HCT116 (cell line): ENCODE results near the gene UMAD1. TPM values are rescaled to one million over a fixed set of nuclear protein-coding genes. Genes with fewer than 3 reads are reported as not detected.

Experiments used
- ATAC-seq: fragments of 200-7000 bp; cut with Tn5 transposase; 2 replicates; pipeline ENCODE4 v1.9.1; 2020; ENCODE audit warnings: mild to moderate bottlenecking, moderate library complexity
- BruUV-seq: library from RNA; stranded (reverse); fragments of 400-500 nt; replicated peaks from 2 replicates; lab custom pipeline; 2021; lab: Mats Ljungman, UMichigan
- CTCF ChIA-PET: fragments of 300-600 bp; sonication (Branson Sonifier 250); formaldehyde crosslinking; loops from one replicate; lab custom pipeline; 2021; ENCODE audit warnings: antibody characterized with exemption; lab: Charles Lee
- POLR2A ChIA-PET: fragments of 300-600, 350-600 bp; sonication (Branson Sonifier 250); formaldehyde crosslinking; loops from one replicate; lab custom pipeline; 2021; ENCODE audit warnings: antibody characterized with exemption; lab: Charles Lee
- RAD21 ChIA-PET, 2 experiments: fragments of 300-600 bp; sonication (Branson Sonifier 250); formaldehyde crosslinking; loops; one replicate each; lab custom pipeline; 2023; ENCODE audit warnings: low total read pairs in 2 of 2; ENCODE audit not compliant: uncharacterized antibody in 2 of 2, unreplicated experiment in 2 of 2, low non-redundant PET in 1 of 2; lab: Charles Lee
- DNase-seq: peaks from one replicate; pipeline ENCODE4 v3.0.0-alpha.2; 2010; ENCODE audit warnings: low read depth, low spot score
- H2AFZ ChIP-seq: fragments of 200-600 bp; shearing (Covaris generic), sonication (generic); 2 replicates; pipeline ENCODE4 v1.6.1; 2017; ENCODE audit warnings: low read depth, mixed run types, mixed read lengths, antibody characterized with exemption, low read length; ENCODE audit not compliant: poor library complexity, severe bottlenecking
- H3K27ac ChIP-seq: 2 replicates; pipeline ENCODE4 v1.5.1; 2012; ENCODE audit warnings: low read depth, low read length
- H3K27me3 ChIP-seq: fragments of 200-600 bp; sonication (generic); 2 replicates; pipeline ENCODE4 v1.6.1; 2016; ENCODE audit warnings: mixed run types, low read length, mixed read lengths; ENCODE audit not compliant: insufficient read depth
- H3K36me3 ChIP-seq, 2 experiments: fragments of 200-500 bp in 1 of 2; fragments of 200-600 bp in 1 of 2; sonication (Bioruptor generic) in 1 of 2; sonication (generic) in 1 of 2; 2 replicates each; pipeline versions ENCODE4 v1.5.1 to v1.6.1; 2014 to 2016; ENCODE audit warnings: low read length in 2 of 2, inconsistent platforms in 1 of 2, mixed read lengths in 1 of 2, mixed run types in 1 of 2; ENCODE audit not compliant: insufficient read depth in 2 of 2, control insufficient read depth in 1 of 2
- H3K4me1 ChIP-seq, 2 experiments: fragments of 200-600 bp in 1 of 2; sonication (generic) in 1 of 2; 2 replicates each; pipeline versions ENCODE4 v1.5.1 to v1.6.1; 2012 to 2017; ENCODE audit warnings: low read length in 2 of 2, inconsistent platforms in 1 of 2, mild to moderate bottlenecking in 1 of 2, mixed read lengths in 1 of 2, mixed run types in 1 of 2, moderate library complexity in 1 of 2; ENCODE audit not compliant: insufficient read depth in 2 of 2, control insufficient read depth in 1 of 2
- H3K4me2 ChIP-seq: fragments of 200-600 bp; sonication (generic); 2 replicates; pipeline ENCODE4 v1.6.1; 2017; ENCODE audit warnings: mixed run types, low read length, mixed read lengths
- H3K4me3 ChIP-seq, 2 experiments: fragments of 200-600 bp in 1 of 2; sonication (generic) in 1 of 2; replicated peaks in 1 of 2; 2 replicates each; pipeline ENCODE4 v1.5.1; 2011 to 2016; ENCODE audit warnings: low read length in 2 of 2, control low read depth in 1 of 2, low read depth in 1 of 2, mild to moderate bottlenecking in 1 of 2, mixed read lengths in 1 of 2, mixed run types in 1 of 2
- H3K79me2 ChIP-seq: fragments of 200-600 bp; sonication (generic); 2 replicates; pipeline ENCODE4 v1.6.1; 2017; ENCODE audit warnings: mild to moderate bottlenecking, mixed run types, low read length, moderate library complexity, mixed read lengths; ENCODE audit not compliant: insufficient read depth
- H3K9ac ChIP-seq: fragments of 200-600 bp; sonication (generic); 2 replicates; pipeline ENCODE4 v1.6.1; 2016; ENCODE audit warnings: low read length, mixed read lengths
- H3K9me2 ChIP-seq: fragments of 200-600 bp; sonication (generic), shearing (Covaris generic); 2 replicates; pipeline ENCODE4 v1.6.1; 2017; ENCODE audit warnings: mixed run types, mild to moderate bottlenecking, moderate library complexity; ENCODE audit not compliant: insufficient read depth
- H3K9me3 ChIP-seq, 2 experiments: fragments of 200-500 bp in 1 of 2; fragments of 200-600 bp in 1 of 2; sonication (Bioruptor generic) in 1 of 2; sonication (generic) in 1 of 2; 2 replicates each; pipeline ENCODE4 v1.6.1; 2014 to 2017; ENCODE audit warnings: low read length in 2 of 2, mixed read lengths in 2 of 2, inconsistent platforms in 1 of 2, low read depth in 1 of 2, mild to moderate bottlenecking in 1 of 2, mixed run types in 1 of 2, moderate library complexity in 1 of 2; ENCODE audit not compliant: control insufficient read depth in 1 of 2, insufficient read depth in 1 of 2
- H4K20me1 ChIP-seq: fragments of 200-600 bp; sonication (generic), shearing (Covaris generic); 2 replicates; pipeline ENCODE4 v1.6.1; 2017; ENCODE audit warnings: mixed run types, mild to moderate bottlenecking, moderate library complexity; ENCODE audit not compliant: insufficient read depth
- ATF3 ChIP-seq: IDR thresholded peaks from 2 replicates; pipeline ENCODE4 v1.6.1; 2012
- CBX3 ChIP-seq: IDR thresholded peaks from 2 replicates; pipeline ENCODE4 v1.6.1; 2012; ENCODE audit warnings: low read depth
- CEBPB ChIP-seq: IDR thresholded peaks from 2 replicates; pipeline ENCODE4 v1.6.1; 2012; ENCODE audit warnings: low read depth
- EGR1 ChIP-seq: IDR thresholded peaks from 2 replicates; pipeline ENCODE4 v1.6.1; 2012; ENCODE audit warnings: low read depth
- ELF1 ChIP-seq: IDR thresholded peaks from 2 replicates; pipeline ENCODE4 v1.6.1; 2012; ENCODE audit warnings: low read depth, borderline replicate concordance
- EZH2 ChIP-seq: fragments of 200-600 bp; sonication (generic); IDR thresholded peaks from 2 replicates; pipeline ENCODE4 v1.6.1; 2017; ENCODE audit warnings: antibody characterized with exemption, mixed run types
- FOSL1 ChIP-seq: IDR thresholded peaks from 2 replicates; pipeline ENCODE4 v1.6.1; 2012; ENCODE audit warnings: low read depth
- JUND ChIP-seq: IDR thresholded peaks from 2 replicates; pipeline ENCODE4 v1.6.1; 2012
- MAX ChIP-seq: IDR thresholded peaks from 2 replicates; pipeline ENCODE4 v1.6.1; 2012
- POLR2A ChIP-seq: IDR thresholded peaks from 2 replicates; pipeline ENCODE4 v1.7.0; 2011; ENCODE audit warnings: borderline replicate concordance; ENCODE audit not compliant: insufficient read depth, insufficient read length; ENCODE audit errors: extremely low read depth
- POLR2AphosphoS5 ChIP-seq: IDR thresholded peaks from 2 replicates; pipeline ENCODE4 v1.6.1; 2011; ENCODE audit warnings: mild to moderate bottlenecking, low read depth, low read length, moderate library complexity
- RAD21 ChIP-seq: IDR thresholded peaks from 2 replicates; pipeline ENCODE4 v1.6.1; 2012; ENCODE audit warnings: low read depth, mild to moderate bottlenecking
- SIN3A ChIP-seq: IDR thresholded peaks from 2 replicates; pipeline ENCODE4 v1.6.1; 2012; ENCODE audit warnings: low read depth
- SP1 ChIP-seq: IDR thresholded peaks from 2 replicates; pipeline ENCODE4 v1.6.1; 2012; ENCODE audit warnings: low read depth
- SRF ChIP-seq: IDR thresholded peaks from 2 replicates; pipeline ENCODE4 v1.6.1; 2012; ENCODE audit warnings: low read depth
- TCF7L2 ChIP-seq: IDR thresholded peaks from 2 replicates; pipeline ENCODE4 v1.7.0; 2011; ENCODE audit warnings: borderline replicate concordance, inconsistent platforms; ENCODE audit not compliant: insufficient read depth, insufficient read length; ENCODE audit errors: extremely low read depth
- YY1 ChIP-seq: IDR thresholded peaks from 2 replicates; pipeline ENCODE4 v1.6.1; 2011; ENCODE audit warnings: low read length, low read depth, moderate library complexity, mild to moderate bottlenecking; ENCODE audit not compliant: insufficient replicate concordance; ENCODE audit errors: extremely low read depth
- ZBTB33 ChIP-seq: IDR thresholded peaks from 2 replicates; pipeline ENCODE4 v1.6.1; 2011; ENCODE audit warnings: mild to moderate bottlenecking, low read length, moderate library complexity; ENCODE audit not compliant: insufficient replicate concordance; ENCODE audit errors: extremely low read depth
- ZNF274 ChIP-seq: fragments of 200-500 bp; sonication (Bioruptor generic); IDR thresholded peaks from 2 replicates; pipeline ENCODE4 v1.6.1; 2014; ENCODE audit warnings: mild to moderate bottlenecking, low read depth, low read length, inconsistent platforms
- intact Hi-C: fragments of 100-400 bp; cut with micrococcal nuclease; formaldehyde crosslinking; loops from 2 replicates; pipeline ENCODE4 v1.10.0; 2022
- total RNA-seq: library from RNA; stranded (reverse); gene quantifications from one replicate; pipeline ENCODE4 v1.2.1, GENCODE V29; 2021; ENCODE audit not compliant: unreplicated experiment

UMAD1 gene
- total RNA-seq, 1 experiment from 2014 or later: 12.7 TPM

GRCh38 chr7:7834761-7835160, 194.2 kb downstream of the UMAD1 start:
- ATAC-seq (no peak), DNase-seq (no peak)
- BruUV-seq: no TSS peak
- ChIA-PET CTCF (no interaction called here), RAD21 (no interaction called here), POLR2A (no interaction called here)
- H3K9ac ChIP-seq: no peak overlapping the region
- H3K4me1 ChIP-seq: no peaks in the 10 kb centered on the region
- intact Hi-C loops: no loop called here
- no peaks in the 10 kb centered on the region for H3K36me3 ChIP-seq
- H3K4me3 ChIP-seq: no peak overlapping the region
- no peak overlapping the region for H2AFZ ChIP-seq
- H3K4me2 ChIP-seq: no peak overlapping the region
- H4K20me1 ChIP-seq: no peaks in the 10 kb centered on the region
- no peak overlapping the region for H3K27ac ChIP-seq
- no peaks in the 10 kb centered on the region for H3K9me2 ChIP-seq
- no peaks in the 10 kb centered on the region for H3K9me3 ChIP-seq
- no peaks in the 10 kb centered on the region for H3K79me2 ChIP-seq
- TF ChIP-seq ELF1 (no peak), ZBTB33 (no peak), SP1 (no peak), JUND (no peak), CEBPB (no peak), SRF (no peak), MAX (no peak), RAD21 (no peak), ATF3 (no peak), EGR1 (no peak), POLR2AphosphoS5 (no peak), SIN3A (no peak), CBX3 (no peak), POLR2A (no peak), EZH2 (no peak), YY1 (no peak), ZNF274 (no peak), TCF7L2 (no peak), FOSL1 (no peak)
- TF ChIP-seq, all 23 proteins: peak for 0
- H3K27me3 ChIP-seq: no peaks in the 10 kb centered on the region
